ENCODE results near the gene POGLUT2. TPM values are rescaled to one million over a fixed set of nuclear protein-coding genes. Genes with fewer than 3 reads are reported as not detected.

Gene POGLUT2
- polyA plus RNA-seq, 1 of the 3 experiments (the other 2 are of a cell fraction) = 10.2 TPM

GRCh38 chr13:102839462-102839861 lies 40.7 kb upstream of the POGLUT2 start:
- H3K36me3 ChIP-seq (replicated peaks in 1 of 2; ENCODE audit: control insufficient read depth in 1 of 2, insufficient read depth in 2 of 2, low read length in 1 of 2) = peaks cover 30 to 40% of the 10 kb centered on the region in 2 experiments
- DNase-seq = no peak
- CTCF ChIA-PET = no interaction called here

GRCh38 chr13:102838982-102839381 lies 40.2 kb upstream of the POGLUT2 start:
- Histone ChIP-seq H3K27me3 (ENCODE audit: insufficient read depth) (no peaks in the 10 kb centered on the region), H3K36me3 (replicated peaks in 1 of 2; ENCODE audit: control insufficient read depth in 1 of 2, insufficient read depth in 2 of 2, low read length in 1 of 2) (peaks cover 35 to 42% of the 10 kb centered on the region in 2 experiments), H3K9me2 (no peaks in the 10 kb centered on the region), H3K4me3 (ENCODE audit: low read depth in 2 of 2, low read length in 1 of 2) (no peak overlapping the region), H4K20me1 (ENCODE audit: insufficient read depth) (no peaks in the 10 kb centered on the region), H3K4me1 (ENCODE audit: control insufficient read depth in 1 of 2, insufficient read depth in 2 of 2, low read depth in 1 of 2, low read length in 1 of 2) (no peaks in the 10 kb centered on the region), H3K9me3 (no peaks in the 10 kb centered on the region), H3K27ac (ENCODE audit: low read depth in 2 of 2, low read length in 1 of 2) (no peak overlapping the region), H3K79me2 (ENCODE audit: insufficient read depth) (no peaks in the 10 kb centered on the region), H3F3A (replicated peaks; ENCODE audit: insufficient read depth) (peaks cover 9% of the 10 kb centered on the region), H3K4me2 (no peak overlapping the region), H3K9ac (no peak overlapping the region), H2AFZ (ENCODE audit: low read depth) (no peak overlapping the region)
- ChIA-PET POLR2A (no interaction called here), CTCF (no interaction called here)
- DNase-seq = no peak
- WGBS (ENCODE audit: low lambda C conversion rate) = 46% methylated on average over 4 of the region's 4 CpGs
- no peak for TF ChIP-seq ZBTB33 (IDR thresholded peaks at IDR 0.05; ENCODE audit: borderline replicate concordance, low read depth)
- no peak for TF ChIP-seq MEF2A (IDR thresholded peaks at IDR 0.05; ENCODE audit: borderline replicate concordance, low read depth)
- no peak for TF ChIP-seq YY1 (IDR thresholded peaks at IDR 0.05; ENCODE audit: low read depth)
- TF ChIP-seq CHD2 (IDR thresholded peaks at IDR 0.05; ENCODE audit: low read length, partially characterized antibody) = no peak
- TF ChIP-seq SMC3 (IDR thresholded peaks at IDR 0.05; ENCODE audit: low read depth, low read length) = no peak
- no peak for TF ChIP-seq GATA2 (CRISPR knock-in tag; IDR thresholded peaks at IDR 0.05)
- TF ChIP-seq NRF1 (IDR thresholded peaks at IDR 0.05; ENCODE audit: low read depth, low read length) = no peak

More at GRCh38 chr13:102839462-102839861, 40.7 kb upstream of the POGLUT2 start:
- H3K4me3 ChIP-seq (ENCODE audit: low read depth in 2 of 2, low read length in 1 of 2) = no peak overlapping the region
- no peaks in the 10 kb centered on the region for H3K27me3 ChIP-seq (ENCODE audit: insufficient read depth)
- H3K4me1 ChIP-seq (ENCODE audit: control insufficient read depth in 1 of 2, insufficient read depth in 2 of 2, low read depth in 1 of 2, low read length in 1 of 2) = peaks cover 0 to 1% of the 10 kb centered on the region in 2 experiments; a peak in 1 of 4 replicates
- no peak for TF ChIP-seq TCF12 (IDR thresholded peaks at IDR 0.05)
- TF ChIP-seq GABPA (IDR thresholded peaks at IDR 0.05; ENCODE audit: low read depth) = no peak
- no peak for TF ChIP-seq MXI1 (IDR thresholded peaks at IDR 0.05; ENCODE audit: low read depth, low read length)
- TF ChIP-seq PBX3 (IDR thresholded peaks at IDR 0.05) = no peak
- no peak for TF ChIP-seq JUND (IDR thresholded peaks at IDR 0.05)
- no peak for TF ChIP-seq POLR2AphosphoS5 (IDR thresholded peaks at IDR 0.05; ENCODE audit: low read depth, low read length)
- no peak for TF ChIP-seq RCOR1 (IDR thresholded peaks at IDR 0.05; ENCODE audit: low read length)
- no peak for TF ChIP-seq EP300 (IDR thresholded peaks at IDR 0.05; ENCODE audit: borderline replicate concordance in 1 of 2, low read depth in 1 of 2, low read length in 1 of 2)
- TF ChIP-seq RAD21 (IDR thresholded peaks at IDR 0.05; ENCODE audit: low read length) = no peak
- TF ChIP-seq FOXM1 (IDR thresholded peaks at IDR 0.05; ENCODE audit: low read depth) = no peak
- TF ChIP-seq USF1 (IDR thresholded peaks at IDR 0.05; ENCODE audit: borderline replicate concordance, low read depth) = no peak
- TF ChIP-seq TEAD4 (IDR thresholded peaks at IDR 0.05; ENCODE audit: borderline replicate concordance, insufficient read depth) = no peak
- TF ChIP-seq GATA2 (CRISPR knock-in tag; IDR thresholded peaks at IDR 0.05) = no peak
- no peak for TF ChIP-seq FOSL2 (IDR thresholded peaks at IDR 0.05; ENCODE audit: borderline replicate concordance, low read depth)
- TF ChIP-seq ZBTB33 (IDR thresholded peaks at IDR 0.05; ENCODE audit: borderline replicate concordance, low read depth) = no peak
- H3F3A ChIP-seq (replicated peaks; ENCODE audit: insufficient read depth) = peaks cover 9% of the 10 kb centered on the region
- H4K20me1 ChIP-seq (ENCODE audit: insufficient read depth) = no peaks in the 10 kb centered on the region
- H3K27ac ChIP-seq (ENCODE audit: low read depth in 2 of 2, low read length in 1 of 2) = no peak overlapping the region
- H3K9ac ChIP-seq = no peak overlapping the region
- POLR2A ChIA-PET = no interaction called here
- no peaks in the 10 kb centered on the region for H3K9me3 ChIP-seq
- H3K79me2 ChIP-seq (ENCODE audit: insufficient read depth) = no peaks in the 10 kb centered on the region
- WGBS (ENCODE audit: low lambda C conversion rate) = 90% methylated on average over 5 of the region's 5 CpGs
- H3K9me2 ChIP-seq = no peaks in the 10 kb centered on the region
- no peak overlapping the region for H2AFZ ChIP-seq (ENCODE audit: low read depth)
- no peak overlapping the region for H3K4me2 ChIP-seq
